Stomach (tissue), 9 donors: Measurements from ENCODE around the gene PRXL2A. TPM values are rescaled to one million over a fixed set of nuclear protein-coding genes. Genes with fewer than 3 reads are reported as not detected.

ENCODE experiments used
- DNase-seq, 2 donors: peaks; one replicate each; pipeline versions ENCODE4 v3.0.0 to v3.0.0-alpha.2; 2013 to 2019
- H3K27ac ChIP-seq, 5 donors: fragments of 200-600 bp in 4 of 5; sonication (generic) in 4 of 5; one replicate each; pipeline ENCODE4 v1.5.1; 2013 to 2019; ENCODE audit warnings: mild to moderate bottlenecking in 1 of 5, moderate library complexity in 1 of 5
- H3K27me3 ChIP-seq, 3 donors: fragments of 200-600 bp; sonication (generic); one replicate each; pipeline ENCODE4 v1.5.1; 2017 to 2019; ENCODE audit warnings: mixed run types in 1 of 3
- H3K36me3 ChIP-seq, 4 donors: fragments of 200-600 bp; sonication (generic); 1 replicate in 3 of 4; 2 replicates in 1 of 4; pipeline ENCODE4 v1.5.1; 2016 to 2019
- H3K4me1 ChIP-seq, 4 donors: fragments of 200-600 bp; sonication (generic); one replicate each; pipeline ENCODE4 v1.5.1; 2016 to 2019
- H3K4me3 ChIP-seq, 4 donors: fragments of 200-600 bp; sonication (generic) in 3 of 4; one replicate each; pipeline ENCODE4 v1.5.1; 2016 to 2019; ENCODE audit warnings: mild to moderate bottlenecking in 1 of 4
- H3K9me3 ChIP-seq, 4 donors: fragments of 200-600 bp; sonication (generic); one replicate each; pipeline ENCODE4 v1.5.1; 2016 to 2019
- CTCF ChIP-seq, 7 experiments: fragments of 450-650 bp in 4 of 7; fragments of 200-600 bp in 3 of 7; sonication (generic) in 3 of 7; IDR thresholded peaks; one replicate each; pipeline ENCODE4 v1.5.1; 2016 to 2019; ENCODE audit warnings: antibody characterized with exemption in 7 of 7, control low read depth in 2 of 7, mild to moderate bottlenecking in 1 of 7
- EP300 ChIP-seq: sonication (generic); formaldehyde crosslinking; IDR thresholded peaks from one replicate; pipeline ENCODE4 v1.6.1; 2017; ENCODE audit warnings: antibody characterized with exemption
- POLR2A ChIP-seq, 4 donors: fragments of 450-650 bp; IDR thresholded peaks; one replicate each; pipeline ENCODE4 v1.6.1; 2016; ENCODE audit warnings: antibody characterized with exemption in 4 of 4, control low read depth in 2 of 4, mild to moderate bottlenecking in 1 of 4, moderate library complexity in 1 of 4
- POLR2AphosphoS5 ChIP-seq, 3 donors: sonication (generic); formaldehyde crosslinking; IDR thresholded peaks; one replicate each; pipeline ENCODE4 v1.6.1; 2016; ENCODE audit warnings: antibody characterized with exemption in 3 of 3
- WGBS, 5 donors: extraction: QIAGEN DNeasy Blood & Tissue Kit in 3 of 5; methylation state at CpG; one replicate each; pipeline versions ENCODE4 v1.1.5 to v1.1.7; 2013 to 2018; 5-methylcytosine and 5-hydroxymethylcytosine counted together
- intact Hi-C: fragments of 100-400 bp; cut with DNase I; formaldehyde crosslinking; loops from one replicate; pipeline ENCODE4 v1.15.1; 2023; ENCODE audit warnings: low total_unique reads
- polyA plus RNA-seq, 3 donors: library from polyadenylated mRNA; stranded (reverse); fragments of 200-250 nt; gene quantifications; one replicate each; pipeline ENCODE4 v1.2.3, GENCODE V29; 2013
- total RNA-seq, 5 donors: library from RNA; depleted of rRNA; stranded (reverse); fragments of >200 nt; gene quantifications; one replicate each; pipeline versions ENCODE4 v1.1.0 to v1.2.3, GENCODE V29; 2014 to 2016
- donor health status: healthy with polysubstance abuse.
- donor health status: Bipolar disorder and iron deficiency.
- donor health status: healthy.

The PRXL2A gene
- total and polyA plus RNA-seq, 8 donors: 6.7 to 56.8 (median 17.8) TPM

- 32 to 66% (median 48%) methylated on average over 2 of the region's 2 CpGs for WGBS, 5 donors
- DNase-seq: no peak
- Histone ChIP-seq H3K36me3 (no peaks in the 10 kb centered on the region), H3K4me1 (peaks cover 7 to 18% (median 12%) of the 10 kb centered on the region in 4 donors), H3K4me3 (no peak overlapping the region), H3K27me3 (no peaks in the 10 kb centered on the region), H3K27ac (no peak overlapping the region), H3K9me3 (no peaks in the 10 kb centered on the region)
- TF ChIP-seq CTCF (IDR thresholded peaks at IDR 0.05) (no peak), POLR2A (IDR thresholded peaks at IDR 0.05) (no peak), EP300 (no peak), POLR2AphosphoS5 (IDR thresholded peaks at IDR 0.05) (no peak)
- intact Hi-C loops: loop anchor here (5.0 kb wide), 1 partner anchor 58 kb away; no protein-coding TSS in a partner anchor
These were observed 41.2 kb downstream of the PRXL2A start for GRCh38 chr10:80449520-80449919.

- Histone ChIP-seq H3K27ac (no peak overlapping the region), H3K4me1 (peaks cover 16 to 25% (median 23%) of the 10 kb centered on the region in 4 donors), H3K4me3 (no peak overlapping the region), H3K36me3 (no peaks in the 10 kb centered on the region), H3K27me3 (no peaks in the 10 kb centered on the region), H3K9me3 (no peaks in the 10 kb centered on the region)
- 95 to 100% (median 96%) methylated on average over 1 of the region's 1 CpG for WGBS, 5 donors
- TF ChIP-seq CTCF (IDR thresholded peaks at IDR 0.05) (no peak), POLR2AphosphoS5 (IDR thresholded peaks at IDR 0.05) (no peak), POLR2A (IDR thresholded peaks at IDR 0.05) (no peak), EP300 (no peak)
- DNase-seq: no peak
- intact Hi-C loops: no loop called here
These were observed 42.8 kb downstream of the PRXL2A start for GRCh38 chr10:80451132-80451531.

GRCh38 chr10:80452069-80452468 is 43.7 kb downstream of the PRXL2A start:
- TF ChIP-seq POLR2A (IDR thresholded peaks at IDR 0.05) (no peak), CTCF (IDR thresholded peaks at IDR 0.05) (no peak), EP300 (no peak), POLR2AphosphoS5 (IDR thresholded peaks at IDR 0.05) (no peak)
- intact Hi-C loops: no loop called here
- Histone ChIP-seq H3K9me3 (no peaks in the 10 kb centered on the region), H3K4me3 (no peak overlapping the region), H3K36me3 (no peaks in the 10 kb centered on the region), H3K4me1 (peaks cover 25 to 35% (median 33%) of the 10 kb centered on the region in 4 donors), H3K27me3 (no peaks in the 10 kb centered on the region), H3K27ac (peak overlapping the region in 1 of 5 donors; percentile 91)
- DNase-seq: no peak

- H3K4me3 ChIP-seq: no peak overlapping the region
- H3K4me1 ChIP-seq: peaks cover 26 to 41% (median 38%) of the 10 kb centered on the region in 4 donors
- 73 to 83% (median 79%) methylated on average over 3 to 4 of the region's 4 CpGs for WGBS, 5 donors
- H3K36me3 ChIP-seq: no peaks in the 10 kb centered on the region
- TF ChIP-seq POLR2A (IDR thresholded peaks at IDR 0.05) (no peak), POLR2AphosphoS5 (IDR thresholded peaks at IDR 0.05) (no peak), CTCF (IDR thresholded peaks at IDR 0.05) (no peak), EP300 (no peak)
- H3K9me3 ChIP-seq: no peaks in the 10 kb centered on the region
- no peaks in the 10 kb centered on the region for H3K27me3 ChIP-seq
- DNase-seq: no peak
- intact Hi-C loops: no loop called here
- peak overlapping the region in 2 of 5 donors; percentile 91 to 98 for H3K27ac ChIP-seq
These were observed 44.3 kb downstream of the PRXL2A start for GRCh38 chr10:80452640-80453039.
